HepG2 (cell line): ENCODE measurements around the gene R3HDM4. TPM values are rescaled to one million over a fixed set of nuclear protein-coding genes. Genes with fewer than 3 reads are reported as not detected.

ENCODE experiments used
- ATAC-seq: fragments of 200-7000 bp; cut with Tn5 transposase; 3 replicates; pipeline ENCODE4 v1.9.1; 2020; ENCODE audit warnings: mild to moderate bottlenecking, moderate library complexity
- BruUV-seq: library from RNA; stranded (reverse); fragments of 400-500 nt; replicated peaks from 2 replicates; lab custom pipeline; 2021; lab: Mats Ljungman, UMichigan
- CTCF ChIA-PET: fragments of 300-600 bp; formaldehyde crosslinking; extraction: SDS; loops from one replicate; lab custom pipeline; 2021; ENCODE audit warnings: low total read pairs, inconsistent platforms, low intra/inter-chr PET ratio; lab: Yijun Ruan, JAX
- POLR2A ChIA-PET: fragments of 350-600 bp; sonication (Branson Sonifier 250); formaldehyde crosslinking; loops from one replicate; lab custom pipeline; 2020; ENCODE audit warnings: antibody characterized with exemption, inconsistent platforms; lab: Yijun Ruan, JAX
- DNase-seq: peaks from one replicate; pipeline ENCODE4 v3.0.0-alpha.2; 2015; ENCODE audit warnings: low spot score
- FAIRE-seq: peaks from 3 replicates; lab custom pipeline; 2011; peaks lifted over from hg19 to GRCh38; lab: Jason Lieb, UNC
- H2AFZ ChIP-seq: one replicate; pipeline ENCODE4 v1.6.1; 2011; ENCODE audit warnings: low read length, inconsistent platforms
- H3K27ac ChIP-seq: fragments of 300-600 bp; 3 replicates; pipeline ENCODE4 v1.8.0; 2011; ENCODE audit warnings: mixed run types, mild to moderate bottlenecking, mixed read lengths, low read length, inconsistent platforms; ENCODE audit not compliant: insufficient read depth; ENCODE audit errors: extremely low read length
- H3K27me3 ChIP-seq, 2 experiments: fragments of 200-600 bp in 1 of 2; 2 replicates in 1 of 2; 3 replicates in 1 of 2; pipeline versions ENCODE4 v1.6.0 to v1.8.0; 2011; ENCODE audit warnings: low read length in 2 of 2, mild to moderate bottlenecking in 2 of 2, moderate library complexity in 2 of 2, inconsistent platforms in 1 of 2; ENCODE audit not compliant: insufficient read depth in 2 of 2, control insufficient read depth in 1 of 2
- H3K36me3 ChIP-seq, 2 experiments: fragments of 200-600 bp in 1 of 2; replicated peaks in 1 of 2; 2 replicates in 1 of 2; 3 replicates in 1 of 2; pipeline versions ENCODE4 v1.5.1 to v1.8.0; 2011; ENCODE audit warnings: low read length in 2 of 2, inconsistent platforms in 1 of 2; ENCODE audit not compliant: insufficient read depth in 2 of 2, control insufficient read depth in 1 of 2
- H3K4me1 ChIP-seq: 2 replicates; pipeline ENCODE4 v1.5.1; 2012; ENCODE audit warnings: low read length, inconsistent platforms; ENCODE audit not compliant: insufficient read depth
- H3K4me2 ChIP-seq: 2 replicates; pipeline ENCODE4 v1.6.0; 2011; ENCODE audit warnings: low read depth, low read length, inconsistent platforms
- H3K4me3 ChIP-seq, 3 experiments: fragments of 200-600 bp in 1 of 3; sonication (generic), shearing (Covaris generic) in 1 of 3; replicated peaks in 1 of 3; 2 replicates each; pipeline ENCODE4 v1.5.1; 2011 to 2016; ENCODE audit warnings: low read length in 3 of 3, inconsistent platforms in 2 of 3, low read depth in 2 of 3, mild to moderate bottlenecking in 2 of 3, control low read depth in 1 of 3, mixed read lengths in 1 of 3; ENCODE audit not compliant: insufficient read depth in 1 of 3
- H3K79me2 ChIP-seq: one replicate; pipeline ENCODE4 v1.6.1; 2011; ENCODE audit warnings: low read length, inconsistent platforms; ENCODE audit not compliant: insufficient read depth
- H3K9ac ChIP-seq: 2 replicates; pipeline ENCODE4 v1.6.0; 2011; ENCODE audit warnings: mild to moderate bottlenecking, low read depth, low read length, inconsistent platforms; ENCODE audit not compliant: insufficient read depth
- H3K9me3 ChIP-seq: 2 replicates; pipeline ENCODE4 v1.5.1; 2012; ENCODE audit warnings: mild to moderate bottlenecking, low read length
- H4K20me1 ChIP-seq: 2 replicates; pipeline ENCODE4 v1.6.0; 2011; ENCODE audit warnings: inconsistent platforms, mild to moderate bottlenecking, low read length, moderate library complexity; ENCODE audit not compliant: insufficient read depth
- GTF3A ChIP-seq: sonication (generic); formaldehyde crosslinking; conservative IDR thresholded peaks from 2 replicates; pipeline ENCODE4 v1.4.0; 2020; ENCODE audit warnings: mild to moderate bottlenecking, missing genetic modification reagents
- HNF1B ChIP-seq: sonication (generic); formaldehyde crosslinking; IDR thresholded peaks from 2 replicates; pipeline ENCODE4 v1.5.1; 2020; ENCODE audit warnings: mild to moderate bottlenecking, moderate library complexity, missing genetic modification reagents
- MAF1 ChIP-seq: sonication (generic); formaldehyde crosslinking; IDR thresholded peaks from 2 replicates; pipeline ENCODE4 v1.5.0; 2020; ENCODE audit warnings: missing genetic modification reagents, borderline replicate concordance
- SKIL ChIP-seq: sonication (generic); formaldehyde crosslinking; IDR thresholded peaks from 2 replicates; pipeline ENCODE4 v1.8.0; 2022; ENCODE audit warnings: missing genetic modification reagents, mild to moderate bottlenecking, moderate library complexity, borderline replicate concordance
- TCF12 ChIP-seq, 2 experiments: fragments of 450-650 bp in 1 of 2; sonication (generic) in 1 of 2; formaldehyde crosslinking in 1 of 2; IDR thresholded peaks; 2 replicates each; pipeline versions ENCODE4 v1.6.1 to v1.8.0; 2017 to 2022; ENCODE audit warnings: antibody characterized with exemption in 1 of 2, mild to moderate bottlenecking in 1 of 2, missing genetic modification reagents in 1 of 2, moderate library complexity in 1 of 2
- TMF1 ChIP-seq: sonication (generic); formaldehyde crosslinking; IDR thresholded peaks from 2 replicates; pipeline ENCODE4 v1.8.1; 2022; ENCODE audit warnings: low read depth, missing genetic modification reagents
- ZKSCAN8 ChIP-seq: IDR thresholded peaks from 2 replicates; pipeline ENCODE4 v1.6.1; 2016; ENCODE audit warnings: borderline replicate concordance, missing genetic modification reagents, missing compliant biosample characterization
- ZNF30 ChIP-seq: sonication (generic); formaldehyde crosslinking; IDR thresholded peaks from 2 replicates; pipeline ENCODE4 v1.5.0; 2020; ENCODE audit warnings: mild to moderate bottlenecking, missing genetic modification reagents
- ZNF33A ChIP-seq: sonication (generic); formaldehyde crosslinking; IDR thresholded peaks from 2 replicates; pipeline ENCODE4 v1.5.1; 2020; ENCODE audit warnings: missing genetic modification reagents, mild to moderate bottlenecking, moderate library complexity, borderline replicate concordance
- ZNF543 ChIP-seq: sonication (generic); formaldehyde crosslinking; IDR thresholded peaks from 2 replicates; pipeline ENCODE4 v1.4.0; 2020; ENCODE audit warnings: mild to moderate bottlenecking, missing genetic modification reagents
- ZNF547 ChIP-seq: sonication (generic); formaldehyde crosslinking; IDR thresholded peaks from 2 replicates; pipeline ENCODE4 v1.5.1; 2020; ENCODE audit warnings: mild to moderate bottlenecking, missing genetic modification reagents
- ZNF678 ChIP-seq: sonication (generic); formaldehyde crosslinking; IDR thresholded peaks from 2 replicates; pipeline ENCODE4 v1.4.0; 2020; ENCODE audit warnings: mild to moderate bottlenecking, missing genetic modification reagents
- ZNF713 ChIP-seq: sonication (generic); formaldehyde crosslinking; IDR thresholded peaks from 2 replicates; pipeline ENCODE4 v1.4.0; 2020; ENCODE audit warnings: mild to moderate bottlenecking, missing genetic modification reagents
- WGBS: methylation state at CpG from one replicate; pipeline ENCODE4 v1.1.6; 2017; ENCODE audit warnings: low lambda C conversion rate; 5-methylcytosine and 5-hydroxymethylcytosine counted together
- in situ Hi-C: cut with HindIII; loops from 2 replicates; pipeline ENCODE4 v1.10.0; 2017; ENCODE audit warnings: low pct_unique_long_range_greater_than_20kb; ENCODE audit not compliant: extremely low pct_ligation_motif_present
- intact Hi-C: fragments of 100-400 bp; cut with micrococcal nuclease; formaldehyde crosslinking; loops from one replicate; pipeline ENCODE4 v1.10.0; 2022; ENCODE audit not compliant: unreplicated experiment
- polyA plus RNA-seq, 8 experiments: library from polyadenylated mRNA; depleted of rRNA in 3 of 8; stranded (reverse) in 7 of 8; unstranded in 1 of 8; fragments of >200 nt; fragmentation: Illumina TruSeq in 4 of 8; extraction: Trizol in 4 of 8; gene quantifications; 2 replicates each; pipeline versions ENCODE4 v1.2.1 to v1.2.3, GENCODE V29; 2011 to 2016; ENCODE audit warnings: low read depth in 4 of 8, missing spikeins in 1 of 8, mixed read lengths in 1 of 8; ENCODE audit not compliant: insufficient read depth in 1 of 8
- total RNA-seq, 5 experiments: library from RNA; depleted of rRNA; stranded (reverse); fragments of >200 nt; fragmentation: Illumina TruSeq; extraction: Trizol; gene quantifications; 2 replicates each; pipeline ENCODE4 v1.2.3, GENCODE V29; 2016; ENCODE audit warnings: low read depth in 1 of 5
- TF ChIP-seq, protein P1 (sequence below): fragments of 450-650 bp; IDR thresholded peaks from 2 replicates; pipeline ENCODE4 v1.6.1; 2017
- TF ChIP-seq, protein P2 (sequence below): IDR thresholded peaks from 2 replicates; pipeline ENCODE4 v1.6.1; 2016; ENCODE audit warnings: missing biosample characterization, missing genetic modification reagents, low read depth
- TF ChIP-seq, protein P3 (sequence below): sonication (generic); formaldehyde crosslinking; IDR thresholded peaks from 2 replicates; pipeline ENCODE4 v1.5.0; 2020; ENCODE audit warnings: mild to moderate bottlenecking, missing genetic modification reagents, moderate library complexity

R3HDM4 gene
- total and polyA plus RNA-seq, 2 of the 13 experiments (the other 11 are each of a cell fraction or from before 2014, with no cell fraction given): 26.2 to 26.9 TPM

- H3K4me3 ChIP-seq: peak overlapping the region in 2 of 3 experiments; percentile 34 to 52; a peak in 3 of 6 replicates
- in situ Hi-C loops (loop anchor here (5.0 kb wide), 1 partner anchor 33 kb away; the partner anchor contains the start of gene ARID3A), intact Hi-C loops (no loop called here)
- FAIRE-seq (no peak), DNase-seq (no peak), ATAC-seq (peak; percentile 1; the same call in 1 of the 3 replicates)
- H2AFZ ChIP-seq: no peak overlapping the region
- H3K9ac ChIP-seq: peak overlapping the region; percentile 55
- ChIA-PET CTCF (no interaction called here), POLR2A (interaction anchor here (0.6 to 4.6 kb wide), 8 partner anchors 8 to 37 kb away, joined by 3 to 49 read pairs (median 8); partner anchors contain the start of gene WDR18)
- H3K9me3 ChIP-seq: no peaks in the 10 kb centered on the region
- TSS peak; percentile 87 for BruUV-seq
- no peaks in the 10 kb centered on the region for H4K20me1 ChIP-seq
- peaks cover 55% of the 10 kb centered on the region for H3K79me2 ChIP-seq
- 66% methylated on average over 7 of the region's 8 CpGs for WGBS
- H3K27ac ChIP-seq: peak overlapping the region; percentile 74
- H3K27me3 ChIP-seq: no peaks in the 10 kb centered on the region
- peaks cover 23 to 52% of the 10 kb centered on the region in 2 experiments; a peak in 4 of 5 replicates for H3K36me3 ChIP-seq
- H3K4me2 ChIP-seq: peak overlapping the region; percentile 68
- peaks cover 72% of the 10 kb centered on the region for H3K4me1 ChIP-seq
- no peak for TF ChIP-seq SKIL (CRISPR knock-in tag)
- TF ChIP-seq MAF1: no peak
- TF ChIP-seq TCF12 (IDR thresholded peaks at IDR 0.05): no peak
- TF ChIP-seq TCF12 (CRISPR knock-in tag; IDR thresholded peaks at IDR 0.05): no peak
- no peak for TF ChIP-seq ZNF547 (CRISPR knock-in tag)
- TF ChIP-seq ZNF33A (CRISPR knock-in tag): 0 out of 2 replicates have a peak, but pooled peaks have one; percentile 18
- no peak for TF ChIP-seq TMF1 (CRISPR knock-in tag)
- TF ChIP-seq, protein P1, sequence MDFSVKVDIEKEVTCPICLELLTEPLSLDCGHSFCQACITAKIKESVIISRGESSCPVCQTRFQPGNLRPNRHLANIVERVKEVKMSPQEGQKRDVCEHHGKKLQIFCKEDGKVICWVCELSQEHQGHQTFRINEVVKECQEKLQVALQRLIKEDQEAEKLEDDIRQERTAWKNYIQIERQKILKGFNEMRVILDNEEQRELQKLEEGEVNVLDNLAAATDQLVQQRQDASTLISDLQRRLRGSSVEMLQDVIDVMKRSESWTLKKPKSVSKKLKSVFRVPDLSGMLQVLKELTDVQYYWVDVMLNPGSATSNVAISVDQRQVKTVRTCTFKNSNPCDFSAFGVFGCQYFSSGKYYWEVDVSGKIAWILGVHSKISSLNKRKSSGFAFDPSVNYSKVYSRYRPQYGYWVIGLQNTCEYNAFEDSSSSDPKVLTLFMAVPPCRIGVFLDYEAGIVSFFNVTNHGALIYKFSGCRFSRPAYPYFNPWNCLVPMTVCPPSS: no peak
- no peak for TF ChIP-seq HNF1B (CRISPR knock-in tag)
- TF ChIP-seq ZNF678 (CRISPR knock-in tag): no peak
- no peak for TF ChIP-seq GTF3A (CRISPR knock-in tag)
- TF ChIP-seq ZKSCAN8 (CRISPR knock-in tag): peak; percentile 95
- TF ChIP-seq, protein P2, sequence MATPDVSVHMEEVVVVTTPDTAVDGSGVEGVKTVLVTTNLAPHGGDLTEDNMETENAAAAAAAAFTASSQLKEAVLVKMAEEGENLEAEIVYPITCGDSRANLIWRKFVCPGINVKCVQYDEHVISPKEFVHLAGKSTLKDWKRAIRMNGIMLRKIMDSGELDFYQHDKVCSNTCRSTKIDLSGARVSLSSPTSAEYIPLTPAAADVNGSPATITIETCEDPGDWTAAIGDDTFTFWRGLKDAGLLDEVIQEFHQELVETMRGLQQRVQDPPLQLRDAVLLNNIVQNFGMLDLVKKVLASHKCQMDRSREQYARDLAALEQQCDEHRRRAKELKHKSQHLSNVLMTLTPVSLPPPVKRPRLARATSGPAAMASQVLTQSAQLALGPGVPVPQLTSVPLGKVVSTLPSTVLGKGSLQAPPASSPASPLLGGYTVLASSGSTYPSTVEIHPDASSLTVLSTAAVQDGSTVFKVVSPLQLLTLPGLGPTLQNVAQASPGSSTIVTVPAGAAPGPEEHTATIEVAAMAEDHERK: no peak
- TF ChIP-seq ZNF30: no peak
- TF ChIP-seq ZNF543 (CRISPR knock-in tag): 0 out of 2 replicates have a peak, but pooled peaks have one; percentile 19
- no peak for TF ChIP-seq ZNF713 (CRISPR knock-in tag)
- TF ChIP-seq, protein P3, sequence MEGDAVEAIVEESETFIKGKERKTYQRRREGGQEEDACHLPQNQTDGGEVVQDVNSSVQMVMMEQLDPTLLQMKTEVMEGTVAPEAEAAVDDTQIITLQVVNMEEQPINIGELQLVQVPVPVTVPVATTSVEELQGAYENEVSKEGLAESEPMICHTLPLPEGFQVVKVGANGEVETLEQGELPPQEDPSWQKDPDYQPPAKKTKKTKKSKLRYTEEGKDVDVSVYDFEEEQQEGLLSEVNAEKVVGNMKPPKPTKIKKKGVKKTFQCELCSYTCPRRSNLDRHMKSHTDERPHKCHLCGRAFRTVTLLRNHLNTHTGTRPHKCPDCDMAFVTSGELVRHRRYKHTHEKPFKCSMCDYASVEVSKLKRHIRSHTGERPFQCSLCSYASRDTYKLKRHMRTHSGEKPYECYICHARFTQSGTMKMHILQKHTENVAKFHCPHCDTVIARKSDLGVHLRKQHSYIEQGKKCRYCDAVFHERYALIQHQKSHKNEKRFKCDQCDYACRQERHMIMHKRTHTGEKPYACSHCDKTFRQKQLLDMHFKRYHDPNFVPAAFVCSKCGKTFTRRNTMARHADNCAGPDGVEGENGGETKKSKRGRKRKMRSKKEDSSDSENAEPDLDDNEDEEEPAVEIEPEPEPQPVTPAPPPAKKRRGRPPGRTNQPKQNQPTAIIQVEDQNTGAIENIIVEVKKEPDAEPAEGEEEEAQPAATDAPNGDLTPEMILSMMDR (CRISPR knock-in tag): no peak
These were observed 47.6 kb upstream of the R3HDM4 start for GRCh38 chr19:960601-960938.
